Measurements from ENCODE around the gene TPCN1. TPM values are rescaled to one million over a fixed set of nuclear protein-coding genes. Genes with fewer than 3 reads are reported as not detected.
A peak's percentile ranks its signal among the peaks of the same experiment; 100 is the strongest.

The TPCN1 gene
- total RNA-seq, 2 experiments from 2014 or later: 47.3 to 49.2 TPM

DNA sequence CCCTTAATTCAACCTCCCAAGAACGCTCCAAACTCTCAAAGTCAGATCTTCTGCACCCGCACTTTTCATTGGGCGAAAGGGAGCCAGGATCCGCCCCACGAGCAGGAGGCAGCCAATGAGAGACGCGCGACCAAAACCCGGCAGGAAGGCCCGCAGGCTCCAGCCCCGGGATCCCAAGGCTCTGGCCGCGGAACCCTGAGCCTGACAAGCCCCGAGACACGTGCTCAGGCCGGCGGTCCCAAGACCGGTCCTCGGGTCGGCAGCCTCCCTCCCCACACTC is 36.4 kb upstream of the TPCN1 start:
- Mint-ChIP-seq H3K4me1 (ENCODE audit: low read depth) (peaks cover 46% of the 10 kb centered on the region), H3K36me3 (ENCODE audit: low read depth) (peaks cover 33% of the 10 kb centered on the region), H3K9me3 (no peaks in the 10 kb centered on the region), H3K27ac (peak overlapping the region; percentile 92), H3K4me3 (peak overlapping the region; percentile 97), H3K27me3 (ENCODE audit: low read depth) (no peaks in the 10 kb centered on the region)
- peak; percentile 92 for DNase-seq
- CTCF ChIA-PET: interaction anchor here (1.0 to 2.4 kb wide), 6 partner anchors 11 to 48 kb away, joined by 3 to 14 read pairs (median 3); no protein-coding TSS in a partner anchor
- intact Hi-C loops (cut with micrococcal nuclease): loop anchor here (1.0 kb wide), 6 partner anchors 23 to 173 kb away; partner anchors contain the start of genes PLBD2, SLC8B1 and TPCN1

DNA sequence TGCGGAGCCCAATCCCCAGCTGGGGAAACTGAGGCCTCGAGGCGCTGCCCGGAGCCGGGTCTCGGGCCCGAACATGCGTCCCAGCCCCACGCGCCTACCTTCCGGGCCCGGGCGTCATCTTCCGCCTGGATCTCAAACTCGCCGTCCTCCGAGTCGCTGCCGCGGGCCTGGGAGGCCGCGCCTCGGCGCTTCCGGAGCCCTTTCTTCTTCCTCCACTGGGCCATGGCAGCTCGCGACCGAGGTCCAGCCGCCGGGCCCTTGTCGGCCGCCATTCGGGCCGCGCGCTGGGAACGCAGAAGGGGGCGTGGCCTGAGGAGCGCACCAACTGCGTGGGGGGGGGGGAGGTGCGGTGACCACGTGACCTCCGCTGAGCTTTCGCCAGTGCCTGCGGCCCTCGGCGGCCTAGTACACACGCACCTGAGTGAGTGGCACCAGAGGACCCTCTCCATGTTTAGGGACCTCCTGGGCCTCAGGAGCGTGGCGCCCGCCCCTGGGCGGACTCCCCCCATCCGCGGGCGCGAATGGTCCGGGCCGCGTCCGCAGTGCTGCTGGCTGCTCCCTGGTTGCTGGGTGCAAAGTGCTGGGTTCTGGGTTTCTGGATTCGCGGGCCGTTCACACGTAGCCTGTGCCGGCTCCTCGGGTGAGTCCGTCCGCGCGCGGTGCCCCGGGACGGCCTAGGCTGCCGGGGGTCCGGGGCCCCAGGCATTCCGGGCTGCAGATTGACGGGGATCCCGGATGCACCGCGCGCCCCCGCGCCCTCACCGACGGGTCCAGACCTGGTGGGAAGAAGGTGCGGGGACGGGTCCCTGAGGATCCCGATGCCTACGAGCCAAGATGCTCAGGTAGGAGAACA is 35.9 kb upstream of the TPCN1 start, which contains the start of the genes DDX54 and RITA1:
DDX54 (minus strand) TSS at position 299 of the 853 bp plus-strand sequence; CDS start at position 272, 27 bp downstream.
RITA1 (plus strand) TSS at position 542 of the 853 bp plus-strand sequence. CDS start 1,026 bp downstream, outside the sequence.
- intact Hi-C loops (cut with micrococcal nuclease): loop anchor here (1.0 kb wide), 4 partner anchors 36 to 173 kb away; partner anchors contain the start of genes PLBD2, SLC8B1 and TPCN1
- CTCF ChIA-PET: interaction anchor here (0.7 to 2.4 kb wide), 8 partner anchors 11 to 47 kb away, joined by 3 to 14 read pairs (median 4); no protein-coding TSS in a partner anchor
- peaks cover 30% of the 10 kb centered on the region for H3K36me3 Mint-ChIP-seq (ENCODE audit: low read depth)
- H3K4me3 Mint-ChIP-seq: peak within 1 kb of the TSS; percentile 97
- peaks cover 46% of the 10 kb centered on the region for H3K4me1 Mint-ChIP-seq (ENCODE audit: low read depth)
- peak; percentile 81 for DNase-seq
- no peaks in the 10 kb centered on the region for H3K27me3 Mint-ChIP-seq (ENCODE audit: low read depth)
- peak within 1 kb of the TSS; percentile 92 for H3K27ac Mint-ChIP-seq
- H3K9me3 Mint-ChIP-seq: no peaks in the 10 kb centered on the region

DNA sequence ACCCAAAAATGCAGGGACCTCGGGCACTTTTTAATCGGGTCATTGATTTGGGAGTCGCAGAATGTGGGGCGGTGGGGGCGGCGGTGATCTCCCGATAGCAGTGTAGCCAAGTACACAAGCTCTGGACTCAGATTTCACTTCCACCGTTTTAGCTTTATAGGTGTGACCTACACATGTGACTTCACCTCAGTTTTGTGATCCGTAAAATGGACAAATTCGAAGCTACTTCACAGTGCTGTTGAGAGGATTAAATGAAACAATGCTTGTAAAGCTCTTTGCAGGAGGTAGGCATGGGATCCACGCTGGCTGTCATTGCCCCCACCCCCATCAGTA is 35.3 kb upstream of the TPCN1 start:
- Mint-ChIP-seq H3K4me3 (peak overlapping the region; percentile 97), H3K4me1 (ENCODE audit: low read depth) (peaks cover 43% of the 10 kb centered on the region), H3K27me3 (ENCODE audit: low read depth) (no peaks in the 10 kb centered on the region), H3K27ac (peak overlapping the region; percentile 92), H3K36me3 (ENCODE audit: low read depth) (peaks cover 28% of the 10 kb centered on the region), H3K9me3 (no peaks in the 10 kb centered on the region)
- CTCF ChIA-PET: interaction anchor here (1.1 to 2.4 kb wide), 5 partner anchors 11 to 36 kb away, joined by 3 to 14 read pairs (median 4); no protein-coding TSS in a partner anchor
- intact Hi-C loops (cut with micrococcal nuclease): no loop called here
- no peak for DNase-seq

DNA sequence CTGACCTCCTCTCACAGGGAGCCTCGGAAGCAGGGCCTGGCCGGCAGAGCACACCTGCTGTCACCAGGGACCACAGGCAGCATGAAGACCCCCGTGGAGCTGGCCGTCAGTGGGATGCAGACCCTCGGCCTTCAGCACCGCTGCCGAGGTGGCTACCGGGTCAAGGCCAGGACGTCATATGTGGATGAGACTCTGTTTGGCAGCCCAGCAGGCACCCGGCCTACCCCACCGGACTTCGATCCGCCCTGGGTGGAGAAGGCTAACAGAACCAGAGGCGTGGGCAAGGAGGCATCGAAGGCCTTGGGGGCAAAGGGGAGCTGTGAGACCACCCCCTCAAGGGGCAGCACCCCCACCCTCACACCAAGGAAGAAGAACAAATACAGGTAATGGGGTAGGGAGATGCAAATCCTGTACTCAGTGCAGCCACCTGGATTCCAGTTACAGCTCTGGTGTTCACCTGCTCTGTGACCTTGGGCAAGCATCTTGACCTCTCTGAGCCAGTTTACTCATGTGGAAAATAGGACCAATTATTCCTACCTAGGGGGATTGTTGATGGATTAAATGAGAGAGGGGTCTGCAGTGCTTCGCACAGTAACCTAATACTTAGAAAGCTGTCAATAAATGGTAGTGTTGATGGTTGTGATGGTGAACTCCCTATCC is 34.5 kb upstream of the TPCN1 start:
- peak overlapping the region; percentile 97 for H3K4me3 Mint-ChIP-seq
- DNase-seq: no peak
- no peaks in the 10 kb centered on the region for H3K9me3 Mint-ChIP-seq
- H3K36me3 Mint-ChIP-seq (ENCODE audit: low read depth): peaks cover 28% of the 10 kb centered on the region
- CTCF ChIA-PET: interaction anchor here (1.1 to 2.4 kb wide), 4 partner anchors 10 to 71 kb away, joined by 4 to 14 read pairs (median 7); no protein-coding TSS in a partner anchor
- no peak overlapping the region for H3K27ac Mint-ChIP-seq
- H3K4me1 Mint-ChIP-seq (ENCODE audit: low read depth): peaks cover 40% of the 10 kb centered on the region
- intact Hi-C loops (cut with micrococcal nuclease): no loop called here
- H3K27me3 Mint-ChIP-seq (ENCODE audit: low read depth): no peaks in the 10 kb centered on the region

DNA sequence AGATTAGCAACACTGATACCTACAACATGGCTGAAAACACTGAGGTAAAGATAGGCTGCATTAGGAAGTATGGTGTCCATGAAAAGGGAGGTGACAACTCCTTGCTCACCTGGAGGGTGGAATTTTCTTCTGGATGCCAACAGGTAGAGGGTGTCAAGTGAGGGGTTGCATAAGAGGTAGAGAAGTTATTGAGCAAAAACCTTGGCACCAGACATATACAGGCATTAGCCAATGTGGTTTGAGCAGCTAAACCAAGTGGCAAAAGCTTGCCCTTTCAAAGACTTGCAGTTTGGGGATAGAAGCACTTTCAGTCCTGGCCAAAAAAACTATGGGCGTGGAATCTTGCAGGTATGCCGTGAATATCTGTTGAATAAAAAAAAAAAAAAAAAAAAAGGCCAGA is 31.9 kb upstream of the TPCN1 start:
- Mint-ChIP-seq H3K4me1 (ENCODE audit: low read depth) (peaks cover 26% of the 10 kb centered on the region), H3K27ac (no peak overlapping the region), H3K4me3 (no peak overlapping the region), H3K9me3 (no peaks in the 10 kb centered on the region), H3K36me3 (ENCODE audit: low read depth) (peaks cover 24% of the 10 kb centered on the region), H3K27me3 (ENCODE audit: low read depth) (no peaks in the 10 kb centered on the region)
- intact Hi-C loops (cut with micrococcal nuclease): no loop called here
- CTCF ChIA-PET: interaction anchor here (0.7 to 1.1 kb wide), 2 partner anchors 15 to 28 kb away, joined by 3 to 4 read pairs; no protein-coding TSS in a partner anchor
- no peak for DNase-seq

DNA sequence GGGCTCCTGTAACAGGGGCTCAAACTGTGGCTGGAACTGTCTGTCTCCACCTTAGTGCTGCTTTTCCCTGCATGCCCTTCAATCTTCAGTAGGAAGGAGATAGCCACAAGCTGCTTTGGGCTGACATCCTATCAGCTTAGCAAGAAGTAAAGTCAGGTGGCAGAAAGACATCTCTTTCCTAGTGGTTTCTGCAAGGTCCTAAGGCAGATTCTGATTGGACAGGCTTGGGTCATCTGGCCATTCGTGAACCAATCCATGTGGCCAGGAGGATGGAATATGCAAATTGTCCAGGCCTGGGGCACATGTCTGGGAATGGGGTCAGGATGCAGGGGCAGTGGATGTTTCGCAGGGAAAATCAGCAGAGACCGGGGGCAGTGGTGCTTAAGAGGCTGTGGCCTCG is 30.5 kb upstream of the TPCN1 start:
- Mint-ChIP-seq H3K27me3 (ENCODE audit: low read depth) (no peaks in the 10 kb centered on the region), H3K27ac (no peak overlapping the region), H3K4me1 (ENCODE audit: low read depth) (peaks cover 22% of the 10 kb centered on the region), H3K9me3 (no peaks in the 10 kb centered on the region), H3K36me3 (ENCODE audit: low read depth) (peaks cover 21% of the 10 kb centered on the region), H3K4me3 (no peak overlapping the region)
- intact Hi-C loops (cut with micrococcal nuclease): no loop called here
- DNase-seq: no peak
- CTCF ChIA-PET: interaction anchor here (0.6 kb wide), 1 partner anchor 652 kb away, joined by 3 read pairs; no protein-coding TSS in a partner anchor

DNA sequence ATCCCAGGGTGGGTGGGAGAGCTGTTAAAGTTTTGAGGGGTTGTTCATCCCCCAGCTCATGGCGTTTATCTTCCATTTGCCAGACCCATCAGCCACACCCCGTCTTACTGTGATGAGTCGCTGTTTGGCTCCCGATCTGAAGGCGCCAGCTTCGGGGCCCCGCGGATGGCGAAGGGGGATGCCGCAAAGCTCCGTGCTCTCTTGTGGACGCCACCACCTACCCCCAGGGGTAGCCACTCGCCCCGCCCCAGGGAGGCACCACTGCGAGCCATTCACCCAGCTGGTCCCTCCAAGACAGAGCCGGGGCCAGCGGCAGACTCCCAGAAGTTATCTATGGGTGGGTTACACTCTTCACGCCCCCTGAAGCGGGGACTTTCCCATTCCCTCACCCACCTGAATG is 30.0 kb upstream of the TPCN1 start:
- CTCF ChIA-PET: interaction anchor here (0.6 kb wide), 1 partner anchor 652 kb away, joined by 3 read pairs; no protein-coding TSS in a partner anchor
- no peak for DNase-seq
- intact Hi-C loops (cut with micrococcal nuclease): no loop called here
- H3K9me3 Mint-ChIP-seq: no peaks in the 10 kb centered on the region
- peaks cover 20% of the 10 kb centered on the region for H3K4me1 Mint-ChIP-seq (ENCODE audit: low read depth)
- no peak overlapping the region for H3K4me3 Mint-ChIP-seq
- H3K36me3 Mint-ChIP-seq (ENCODE audit: low read depth): peaks cover 21% of the 10 kb centered on the region
- H3K27ac Mint-ChIP-seq: no peak overlapping the region
- no peaks in the 10 kb centered on the region for H3K27me3 Mint-ChIP-seq (ENCODE audit: low read depth)

DNA sequence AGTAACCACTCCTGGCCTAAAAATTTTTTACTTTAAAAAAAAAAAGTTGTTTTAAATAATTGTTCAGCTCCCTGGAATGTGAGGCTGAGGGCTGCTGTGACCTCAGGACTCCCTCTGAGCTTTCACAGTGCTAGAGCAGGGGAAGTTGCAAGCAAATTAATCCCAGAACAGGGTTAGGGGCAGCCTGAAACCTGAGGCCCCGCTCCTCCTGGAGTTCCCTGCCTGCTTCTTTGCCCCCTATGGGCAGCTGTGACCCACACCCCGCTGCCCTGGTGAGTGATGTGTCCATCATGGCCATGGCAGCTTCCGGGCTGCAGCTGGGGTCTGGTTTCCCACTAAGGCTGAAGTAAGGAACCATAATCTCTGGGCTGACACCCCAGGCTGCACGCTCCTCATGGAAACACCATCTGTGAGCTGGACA is 26.3 kb upstream of the TPCN1 start:
- H3K27me3 Mint-ChIP-seq (ENCODE audit: low read depth): no peaks in the 10 kb centered on the region
- DNase-seq: no peak
- CTCF ChIA-PET: interaction anchor here (0.6 to 3.3 kb wide), 9 partner anchors 9 to 194 kb away, joined by 3 to 14 read pairs (median 4); partner anchors contain the start of genes DDX54, RITA1 and SLC8B1
- H3K4me1 Mint-ChIP-seq (ENCODE audit: low read depth): peaks cover 6% of the 10 kb centered on the region
- no peaks in the 10 kb centered on the region for H3K9me3 Mint-ChIP-seq
- H3K36me3 Mint-ChIP-seq (ENCODE audit: low read depth): peaks cover 8% of the 10 kb centered on the region
- no peak overlapping the region for H3K27ac Mint-ChIP-seq
- H3K4me3 Mint-ChIP-seq: no peak overlapping the region
- intact Hi-C loops (cut with micrococcal nuclease): loop anchor here (5.0 kb wide), 1 partner anchor 717 kb away; no protein-coding TSS in a partner anchor

DNA sequence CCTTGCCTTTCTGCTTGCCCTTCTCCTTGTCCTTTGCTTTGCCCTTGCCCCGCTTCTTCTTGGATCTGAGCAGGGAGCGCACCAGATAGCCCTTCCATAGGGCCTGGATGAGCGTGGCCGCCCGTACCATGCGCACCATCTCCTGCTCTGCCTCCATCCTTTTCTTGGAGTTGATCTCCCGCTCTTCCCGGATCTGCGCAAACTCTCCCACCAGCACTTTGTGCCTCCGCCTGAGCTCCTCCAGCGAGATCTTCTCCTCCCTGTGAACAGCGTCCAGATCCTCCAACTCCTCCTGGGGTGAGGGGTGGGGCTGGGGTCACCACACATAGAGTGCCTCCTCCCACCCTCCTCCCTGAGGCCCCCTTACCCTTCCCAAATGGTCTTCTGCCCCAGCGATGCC is 25.7 kb upstream of the TPCN1 start:
- CTCF ChIA-PET: interaction anchor here (0.7 to 3.3 kb wide), 9 partner anchors 10 to 230 kb away, joined by 3 to 14 read pairs (median 4); partner anchors contain the start of genes DDX54, RITA1 and SLC8B1
- no peaks in the 10 kb centered on the region for H3K27me3 Mint-ChIP-seq (ENCODE audit: low read depth)
- no peak overlapping the region for H3K27ac Mint-ChIP-seq
- intact Hi-C loops (cut with micrococcal nuclease): loop anchor here (5.0 kb wide), 1 partner anchor 717 kb away; no protein-coding TSS in a partner anchor
- H3K9me3 Mint-ChIP-seq: no peaks in the 10 kb centered on the region
- peaks cover 6% of the 10 kb centered on the region for H3K36me3 Mint-ChIP-seq (ENCODE audit: low read depth)
- peaks cover 6% of the 10 kb centered on the region for H3K4me1 Mint-ChIP-seq (ENCODE audit: low read depth)
- H3K4me3 Mint-ChIP-seq: no peak overlapping the region
- no peak for DNase-seq

DNA sequence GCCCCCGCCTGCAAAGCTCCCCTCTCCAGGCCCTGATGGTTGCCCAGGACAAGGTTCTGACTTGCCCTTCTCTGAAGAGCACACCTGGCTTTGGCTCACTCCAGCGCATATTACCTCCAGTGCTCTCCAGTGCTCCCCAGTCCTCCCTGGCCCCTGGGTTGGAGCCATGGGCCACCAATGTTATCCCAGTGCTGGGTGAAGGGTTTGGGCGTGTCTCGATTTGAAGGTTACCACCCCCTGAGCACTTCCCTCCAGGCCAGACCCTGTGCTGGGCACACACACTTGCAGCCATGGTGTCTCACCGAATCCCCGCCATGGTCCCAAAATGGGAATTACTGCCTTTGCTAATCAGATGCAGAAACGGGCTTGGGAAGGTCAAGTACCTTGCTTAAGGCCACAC is 24.7 kb upstream of the TPCN1 start:
- Mint-ChIP-seq H3K9me3 (no peaks in the 10 kb centered on the region), H3K27me3 (ENCODE audit: low read depth) (no peaks in the 10 kb centered on the region), H3K4me3 (no peak overlapping the region), H3K36me3 (ENCODE audit: low read depth) (peaks cover 3% of the 10 kb centered on the region), H3K4me1 (ENCODE audit: low read depth) (peaks cover 6% of the 10 kb centered on the region), H3K27ac (no peak overlapping the region)
- CTCF ChIA-PET: interaction anchor here (0.6 to 3.3 kb wide), 11 partner anchors 11 to 229 kb away, joined by 3 to 14 read pairs (median 4); partner anchors contain the start of genes DDX54, RITA1 and SLC8B1
- intact Hi-C loops (cut with micrococcal nuclease): loop anchor here (2.0 to 5.0 kb wide), 2 partner anchors 116 to 716 kb away; no protein-coding TSS in a partner anchor
- no peak for DNase-seq

DNA sequence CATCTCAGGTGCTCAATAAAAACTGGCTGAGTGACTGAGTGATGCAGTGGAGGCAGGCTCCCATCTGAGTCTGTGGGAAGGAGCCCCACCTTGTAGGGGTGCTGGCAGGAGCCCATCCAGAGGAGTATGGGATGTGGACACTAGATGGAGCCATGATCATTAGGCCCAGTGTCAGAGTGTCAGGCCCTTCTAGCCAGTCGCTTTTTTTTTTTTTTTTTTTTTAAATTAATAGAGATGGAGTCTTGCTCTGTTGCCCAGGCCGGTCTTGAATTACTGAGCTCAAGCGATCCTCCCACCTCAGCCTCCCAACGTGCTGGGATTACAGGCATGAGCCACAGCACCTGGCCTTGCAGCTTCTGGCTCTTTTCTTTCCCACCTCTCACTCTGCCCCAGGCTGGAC is 24.3 kb upstream of the TPCN1 start:
- peaks cover 6% of the 10 kb centered on the region for H3K4me1 Mint-ChIP-seq (ENCODE audit: low read depth)
- no peaks in the 10 kb centered on the region for H3K27me3 Mint-ChIP-seq (ENCODE audit: low read depth)
- no peaks in the 10 kb centered on the region for H3K9me3 Mint-ChIP-seq
- H3K4me3 Mint-ChIP-seq: no peak overlapping the region
- no peak overlapping the region for H3K27ac Mint-ChIP-seq
- intact Hi-C loops (cut with micrococcal nuclease): loop anchor here (1.0 to 5.0 kb wide), 5 partner anchors 36 to 715 kb away; no protein-coding TSS in a partner anchor
- CTCF ChIA-PET: interaction anchor here (0.6 to 3.3 kb wide), 16 partner anchors 11 to 228 kb away, joined by 3 to 14 read pairs (median 4); partner anchors contain the start of genes DDX54, RITA1 and SLC8B1
- DNase-seq: peak; percentile 83
- peaks cover 2% of the 10 kb centered on the region for H3K36me3 Mint-ChIP-seq (ENCODE audit: low read depth)
